GM12873 (cell line): Measurements from ENCODE around the gene MFRP.

Experiments used
- TF ChIP-seq, protein P1 (sequence below): IDR thresholded peaks from 2 replicates; pipeline ENCODE4 v1.5.1; 2012; ENCODE audit warnings: low read depth, mild to moderate bottlenecking, moderate library complexity, low read length, control low read depth; ENCODE audit not compliant: insufficient read depth; ENCODE audit errors: missing control alignments

Gene MFRP

DNA sequence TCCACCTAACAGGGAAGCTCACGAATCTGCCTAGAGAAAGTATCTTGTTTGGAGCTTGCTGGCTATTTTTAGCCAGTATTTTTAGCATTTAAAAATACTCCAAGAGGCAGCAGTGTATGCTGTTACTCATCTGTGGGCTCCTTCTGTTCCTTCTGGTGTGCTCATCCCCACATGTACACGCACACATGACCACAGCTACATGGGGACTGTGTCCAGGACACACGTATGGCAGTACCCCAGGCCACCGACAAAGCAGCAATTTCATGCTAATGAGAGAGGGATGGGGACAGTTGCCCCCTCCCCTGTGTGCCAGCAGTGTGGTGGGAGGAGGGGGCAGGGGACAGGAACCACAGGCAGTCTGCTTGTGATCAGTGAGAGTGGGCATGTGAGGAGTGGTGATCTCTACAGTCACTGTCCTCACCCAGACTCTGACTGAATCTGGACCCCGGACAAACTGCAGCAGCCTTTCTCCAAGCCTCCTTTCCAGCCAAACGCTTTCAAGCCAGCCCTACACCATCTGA is 18.6 kb upstream of the MFRP start:
- TF ChIP-seq, protein P1, sequence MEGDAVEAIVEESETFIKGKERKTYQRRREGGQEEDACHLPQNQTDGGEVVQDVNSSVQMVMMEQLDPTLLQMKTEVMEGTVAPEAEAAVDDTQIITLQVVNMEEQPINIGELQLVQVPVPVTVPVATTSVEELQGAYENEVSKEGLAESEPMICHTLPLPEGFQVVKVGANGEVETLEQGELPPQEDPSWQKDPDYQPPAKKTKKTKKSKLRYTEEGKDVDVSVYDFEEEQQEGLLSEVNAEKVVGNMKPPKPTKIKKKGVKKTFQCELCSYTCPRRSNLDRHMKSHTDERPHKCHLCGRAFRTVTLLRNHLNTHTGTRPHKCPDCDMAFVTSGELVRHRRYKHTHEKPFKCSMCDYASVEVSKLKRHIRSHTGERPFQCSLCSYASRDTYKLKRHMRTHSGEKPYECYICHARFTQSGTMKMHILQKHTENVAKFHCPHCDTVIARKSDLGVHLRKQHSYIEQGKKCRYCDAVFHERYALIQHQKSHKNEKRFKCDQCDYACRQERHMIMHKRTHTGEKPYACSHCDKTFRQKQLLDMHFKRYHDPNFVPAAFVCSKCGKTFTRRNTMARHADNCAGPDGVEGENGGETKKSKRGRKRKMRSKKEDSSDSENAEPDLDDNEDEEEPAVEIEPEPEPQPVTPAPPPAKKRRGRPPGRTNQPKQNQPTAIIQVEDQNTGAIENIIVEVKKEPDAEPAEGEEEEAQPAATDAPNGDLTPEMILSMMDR: no peak

DNA sequence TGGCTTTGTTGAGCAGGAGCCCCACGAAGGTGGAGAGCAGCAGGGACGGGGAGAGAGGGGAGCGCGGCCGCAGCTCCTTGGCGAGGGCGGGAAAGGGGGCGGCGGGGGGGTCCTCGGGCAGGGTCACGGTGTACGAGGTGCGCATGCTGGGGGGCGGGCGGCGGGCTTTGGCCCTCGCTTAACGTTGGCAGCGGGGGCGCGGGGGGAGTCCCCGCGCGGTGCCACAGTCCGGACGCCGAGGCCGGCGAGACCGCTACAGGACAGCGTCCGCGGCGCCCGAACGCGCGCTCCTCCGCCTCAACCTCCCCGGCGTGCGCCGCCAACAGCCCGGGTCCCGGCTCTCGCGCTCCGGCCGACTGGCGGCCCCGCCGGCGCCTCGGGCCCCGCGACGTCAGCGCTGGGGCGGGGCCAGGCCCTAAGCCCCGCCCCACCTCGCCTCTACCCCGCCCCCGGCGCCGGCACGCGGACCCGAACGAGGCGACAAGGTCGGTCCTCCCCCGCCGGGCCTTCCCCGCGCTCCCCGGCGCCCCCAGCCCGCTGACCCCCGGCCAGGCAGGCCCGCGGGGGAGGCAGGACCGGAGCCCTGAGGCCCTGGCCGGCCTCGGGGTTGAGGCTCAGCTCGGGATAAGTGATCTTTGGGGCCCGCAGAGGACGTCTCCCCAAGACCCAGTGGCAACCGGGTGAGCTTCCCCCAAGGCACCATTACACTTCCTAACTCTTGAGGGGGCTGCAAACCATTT is 17.5 kb upstream of the MFRP start:
- TF ChIP-seq, protein P1: no peak

DNA sequence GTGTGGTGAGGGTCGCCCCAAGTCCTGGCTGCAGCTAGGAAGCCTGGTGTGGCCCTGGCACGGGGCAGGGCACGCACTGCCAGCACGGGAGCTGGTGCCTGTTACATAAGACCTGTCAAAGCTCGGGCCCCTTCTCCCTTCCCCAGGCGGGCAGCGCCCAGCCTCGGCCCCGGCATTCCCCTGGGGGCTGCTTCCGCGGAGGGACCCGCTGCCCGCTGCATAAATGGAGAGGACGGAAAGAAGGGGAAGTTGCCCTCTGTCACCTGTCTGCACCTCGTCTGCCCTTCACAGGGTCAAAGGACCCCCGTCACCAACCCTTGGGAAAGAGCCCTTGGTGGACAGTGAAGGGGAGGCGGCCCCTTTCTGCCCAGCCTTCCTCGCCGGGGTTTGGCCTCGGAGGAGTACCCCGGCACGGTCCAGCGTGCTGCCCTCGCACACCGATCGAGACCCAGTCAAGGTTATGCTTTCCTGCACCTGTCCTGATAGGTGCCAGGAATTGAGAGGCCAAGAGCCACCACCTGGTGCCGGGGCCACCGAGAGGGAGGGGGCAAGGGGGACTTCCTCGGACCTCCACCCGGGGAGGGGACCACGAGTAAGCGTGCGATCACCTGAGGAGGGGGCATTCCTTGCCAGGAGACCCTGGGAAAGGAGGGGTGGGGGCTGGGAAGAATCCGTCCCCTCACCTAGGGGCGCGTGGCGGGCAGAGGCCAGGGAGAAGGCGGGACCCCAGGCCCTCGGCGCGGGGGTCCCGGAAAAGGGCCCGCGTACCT is 16.8 kb upstream of the MFRP start:
- TF ChIP-seq, protein P1: no peak

DNA sequence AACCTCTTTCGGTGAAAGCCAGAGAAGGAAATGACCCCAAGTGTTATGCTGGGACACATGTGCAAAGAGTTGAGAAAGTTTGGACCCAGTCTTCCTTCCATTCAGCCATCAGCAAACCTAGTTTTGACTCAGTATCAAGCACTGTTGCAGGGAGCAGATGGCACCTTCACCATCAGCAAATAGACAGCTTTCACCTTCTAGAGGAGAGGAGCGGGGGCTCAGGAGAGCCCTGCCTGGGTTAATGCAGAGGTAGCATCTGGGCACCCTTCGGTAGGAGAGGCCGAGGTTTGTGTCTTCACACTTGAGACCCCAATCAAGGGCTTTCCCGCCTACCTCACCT is 16.2 kb upstream of the MFRP start:
- TF ChIP-seq, protein P1: no peak

DNA sequence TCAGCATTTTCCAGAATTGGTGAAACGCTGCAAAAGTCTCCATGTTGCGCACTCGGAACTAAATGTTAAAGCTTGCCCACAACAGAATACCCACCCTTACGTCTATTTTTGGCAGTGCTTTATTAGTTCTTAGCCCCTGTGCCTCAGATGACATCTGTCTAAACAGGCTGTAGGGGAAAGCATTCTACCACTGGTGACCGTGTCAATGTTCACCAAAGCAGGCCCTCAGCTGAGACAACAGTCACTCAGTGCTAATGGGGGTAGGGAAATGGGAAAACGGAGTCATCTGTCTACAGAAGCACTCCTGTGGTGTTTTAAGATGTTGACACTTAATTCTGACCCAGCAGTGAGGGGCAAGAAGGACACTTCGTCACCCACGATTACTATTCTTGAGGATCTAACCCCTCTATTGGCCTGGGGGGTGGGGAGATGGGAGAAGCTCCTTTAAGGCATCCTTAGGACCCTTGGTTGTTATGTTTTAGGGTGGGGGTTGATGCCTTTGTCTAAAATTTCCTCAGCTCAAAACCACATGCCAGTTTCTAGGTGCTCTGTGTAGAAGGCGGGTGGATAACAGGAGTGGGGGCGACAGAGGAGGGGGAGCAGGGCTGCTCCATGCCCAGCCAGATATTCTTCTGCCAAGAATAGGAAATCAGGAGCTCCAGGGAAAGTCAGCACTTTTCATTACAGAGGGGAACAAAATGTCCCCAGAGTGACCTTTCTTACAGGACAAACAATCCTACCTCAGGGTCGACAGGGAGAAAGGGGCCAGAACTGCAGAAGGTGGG is 15.6 kb upstream of the MFRP start:
- TF ChIP-seq, protein P1: no peak

DNA sequence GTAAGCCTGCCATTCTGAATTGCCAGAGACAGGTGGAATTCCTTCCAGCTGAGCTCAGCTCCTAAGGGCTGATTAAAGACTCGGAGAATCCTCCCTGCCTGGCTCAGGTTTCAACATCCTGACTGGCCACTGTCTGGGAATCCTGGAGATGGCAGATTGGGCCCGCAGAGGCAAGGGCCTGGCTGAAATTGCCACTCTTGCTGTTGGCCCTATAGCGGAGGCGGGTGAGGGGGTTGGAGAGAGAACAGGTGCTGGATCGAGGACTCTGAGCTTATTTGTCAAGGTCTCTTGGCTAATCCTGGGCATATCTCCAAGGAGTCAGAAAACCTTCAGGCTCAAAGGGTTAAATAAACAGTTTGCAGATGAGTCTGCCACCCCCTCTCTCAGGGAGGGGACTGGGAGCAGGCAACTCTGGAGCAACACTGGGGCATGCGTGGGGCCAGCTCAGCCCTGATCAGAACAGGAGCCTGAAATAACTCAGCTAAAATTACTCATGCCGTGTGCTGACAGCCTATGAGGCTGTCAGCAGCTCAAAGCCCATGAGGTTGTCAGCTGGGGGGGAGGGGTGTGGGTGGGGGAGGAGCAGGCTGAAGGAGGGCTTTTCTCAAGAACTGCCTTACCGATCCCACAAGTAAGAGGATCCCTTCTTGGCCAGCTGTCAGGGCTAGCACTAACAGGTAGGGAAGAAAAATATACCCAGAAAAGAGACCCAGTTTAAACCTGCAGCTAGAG is 14.7 kb upstream of the MFRP start:
- TF ChIP-seq, protein P1: no peak
